Right renal pelvis (tissue), 4 donors: ENCODE measurements around the gene ESRRA. TPM values are rescaled to one million over a fixed set of nuclear protein-coding genes. Genes with fewer than 3 reads are reported as not detected.

Source experiments
- DNase-seq, 4 donors: peaks; one replicate each; pipeline ENCODE4 v3.0.0-alpha.2; 2013; ENCODE audit warnings: low read depth in 4 of 4, low spot score in 3 of 4, missing footprints in 1 of 4
- polyA plus RNA-seq, 4 donors: library from polyadenylated mRNA; unstranded; fragments of 120-200 nt; gene quantifications; one replicate each; pipeline ENCODE4 v1.2.1, GENCODE V29; 2013; ENCODE audit not compliant: insufficient read length in 4 of 4

ESRRA gene
- 10 to 100 TPM; 17.9 to 27.7 (median 18.5) TPM for polyA plus RNA-seq

DNA sequence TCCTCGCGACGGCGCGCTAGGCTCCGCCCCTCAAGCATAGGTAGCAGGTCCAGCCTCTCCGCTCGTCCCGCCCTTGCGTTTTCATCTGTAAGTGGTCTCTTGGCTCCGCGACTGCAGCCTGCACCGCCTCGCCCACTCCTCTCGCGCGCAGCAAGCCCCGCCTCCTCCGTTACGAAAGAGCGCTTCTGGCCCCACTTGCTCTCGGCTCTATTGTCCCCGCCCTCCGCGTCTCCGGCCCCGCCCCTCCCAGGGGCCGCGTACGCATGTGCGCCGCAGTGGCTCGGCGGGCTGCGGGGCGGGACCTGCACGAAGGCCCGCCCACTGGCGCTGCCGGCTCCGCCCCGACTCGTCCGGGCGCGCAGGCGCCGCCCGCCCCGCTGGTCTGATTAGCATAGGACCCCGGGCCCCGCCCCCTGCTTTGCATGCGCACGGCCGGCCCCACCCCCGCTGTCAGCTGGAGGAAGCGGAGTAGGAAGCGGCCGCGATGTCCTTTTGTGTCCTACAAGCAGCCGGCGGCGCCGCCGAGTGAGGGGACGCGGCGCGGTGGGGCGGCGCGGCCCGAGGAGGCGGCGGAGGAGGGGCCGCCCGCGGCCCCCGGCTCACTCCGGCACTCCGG lies at the start of gene ESRRA:
Gene ESRRA (plus strand): TSS at position 450 of the 616 bp plus-strand sequence. CDS start 1,656 bp downstream, outside the sequence.
- peak; percentile 95 to 97 (median 96) for DNase-seq

GRCh38 chr11:64256300-64256699 lies 49.0 kb upstream of the ESRRA start:
- DNase-seq, result no peak

DNA sequence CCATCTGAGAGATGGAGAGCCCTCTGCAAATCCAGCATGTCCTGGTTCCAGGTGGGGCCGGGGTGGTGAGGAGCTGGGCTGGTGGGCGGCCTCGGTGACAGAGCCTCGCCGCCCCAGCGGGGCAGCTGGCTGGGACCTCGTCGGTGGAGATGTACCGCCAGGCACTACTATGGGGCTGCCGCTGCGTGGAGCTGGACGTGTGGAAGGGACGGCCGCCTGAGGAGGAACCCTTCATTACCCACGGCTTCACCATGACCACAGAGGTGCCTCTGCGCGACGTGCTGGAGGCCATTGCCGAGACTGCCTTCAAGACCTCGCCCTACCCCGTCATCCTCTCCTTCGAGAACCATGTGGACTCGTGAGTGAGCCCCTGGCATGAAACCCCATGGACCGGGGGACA lies 47.0 kb upstream of the ESRRA start:
- DNase-seq, result no peak

DNA sequence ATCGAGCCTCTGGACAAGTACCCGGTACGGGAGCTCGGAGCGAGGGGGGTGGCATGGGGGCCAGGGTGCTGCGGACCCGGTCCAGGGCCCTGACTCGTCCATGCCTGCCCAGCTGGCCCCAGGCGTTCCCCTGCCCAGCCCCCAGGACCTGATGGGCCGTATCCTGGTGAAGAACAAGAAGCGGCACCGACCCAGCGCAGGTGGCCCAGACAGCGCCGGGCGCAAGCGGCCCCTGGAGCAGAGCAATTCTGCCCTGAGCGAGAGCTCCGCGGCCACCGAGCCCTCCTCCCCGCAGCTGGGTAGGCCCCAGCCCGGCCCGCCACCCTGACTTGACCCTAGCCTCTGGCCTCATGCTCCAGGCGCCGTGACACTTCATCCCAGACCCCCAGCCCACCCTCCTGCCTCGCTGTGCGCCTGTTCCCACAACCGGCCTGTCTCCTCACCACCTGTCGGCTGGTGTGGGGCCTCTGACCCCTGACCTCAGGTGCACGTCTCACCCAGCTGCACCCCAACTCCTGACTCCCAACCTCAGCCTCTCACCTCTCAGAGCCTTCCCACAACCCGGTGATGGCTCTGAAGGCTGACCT lies 46.3 kb upstream of the ESRRA start:
- DNase-seq, result no peak

- no peak for DNase-seq
Observed at GRCh38 chr11:64259533-64260067, 45.7 kb upstream of the ESRRA start.

- no peak for DNase-seq
Observed at GRCh38 chr11:64260147-64260708, 45.1 kb upstream of the ESRRA start.

GRCh38 chr11:64261556-64262080 lies 43.7 kb upstream of the ESRRA start:
- no peak for DNase-seq

GRCh38 chr11:64262271-64263002 lies 42.9 kb upstream of the ESRRA start:
- DNase-seq, result no peak

- no peak for DNase-seq
Observed at GRCh38 chr11:64263021-64263946, 42.0 kb upstream of the ESRRA start.

DNA sequence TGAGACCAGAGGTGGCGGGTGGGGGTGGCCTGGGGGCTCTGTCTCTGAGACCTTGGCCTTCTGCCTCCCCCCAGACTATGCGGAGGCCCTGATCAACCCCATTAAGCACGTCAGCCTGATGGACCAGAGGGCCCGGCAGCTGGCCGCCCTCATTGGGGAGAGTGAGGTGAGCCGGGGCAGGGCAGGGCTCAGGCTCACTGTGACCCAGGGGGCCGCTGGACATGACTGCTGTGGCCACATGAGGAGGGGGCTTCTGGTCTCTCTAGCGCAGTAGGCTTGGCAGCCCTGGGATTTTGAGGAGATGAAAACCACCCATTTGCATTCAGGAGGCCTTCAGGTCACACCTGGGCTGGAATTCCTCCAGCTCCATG lies 41.4 kb upstream of the ESRRA start:
- DNase-seq, result no peak

DNA sequence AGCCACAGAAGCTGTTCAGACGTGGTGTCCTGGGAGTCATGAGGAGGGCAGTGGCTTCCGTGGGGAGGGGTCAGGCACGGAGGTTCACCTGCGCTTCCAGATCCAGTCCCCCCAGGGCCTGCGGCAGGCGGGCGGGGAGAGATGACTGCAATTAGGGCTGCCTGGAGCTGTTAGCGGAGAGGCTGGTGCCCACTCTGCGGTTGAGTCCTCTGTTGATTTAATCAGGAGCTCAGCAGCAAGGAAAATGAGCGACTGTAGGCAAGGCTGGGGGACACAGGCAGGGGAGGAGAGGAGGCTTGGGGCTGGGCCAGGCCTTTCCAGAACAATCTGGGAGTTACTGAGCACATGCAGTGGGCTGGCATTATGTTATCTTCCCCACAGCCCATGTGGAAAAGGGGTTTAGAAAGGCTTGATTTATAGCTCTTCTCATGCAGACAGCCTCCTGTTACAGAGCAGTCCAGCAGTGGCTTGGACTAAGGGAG lies 40.9 kb upstream of the ESRRA start:
- DNase-seq, result no peak

GRCh38 chr11:64265176-64266160 lies 39.9 kb upstream of the ESRRA start:
- no peak for DNase-seq

DNA sequence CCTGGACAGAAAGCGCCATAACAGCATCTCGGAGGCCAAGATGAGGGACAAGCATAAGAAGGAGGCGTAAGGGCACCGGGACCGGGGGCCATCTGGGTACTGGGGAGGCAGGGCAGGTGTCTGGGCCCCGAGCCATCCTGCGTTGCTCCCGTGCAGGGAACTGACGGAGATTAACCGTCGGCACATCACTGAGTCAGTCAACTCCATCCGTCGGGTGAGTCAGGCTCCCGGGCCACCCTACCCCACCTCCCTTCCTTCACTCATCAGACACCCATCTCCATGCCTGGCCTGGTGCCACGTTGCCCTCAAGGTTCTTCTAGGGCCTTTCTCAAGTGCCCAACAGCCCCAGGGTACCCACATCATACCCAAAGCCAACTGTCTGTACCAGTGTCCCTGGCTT lies 39.0 kb upstream of the ESRRA start:
- no peak for DNase-seq

- no peak for DNase-seq
Observed at GRCh38 chr11:64267207-64267945, 37.9 kb upstream of the ESRRA start.

DNA sequence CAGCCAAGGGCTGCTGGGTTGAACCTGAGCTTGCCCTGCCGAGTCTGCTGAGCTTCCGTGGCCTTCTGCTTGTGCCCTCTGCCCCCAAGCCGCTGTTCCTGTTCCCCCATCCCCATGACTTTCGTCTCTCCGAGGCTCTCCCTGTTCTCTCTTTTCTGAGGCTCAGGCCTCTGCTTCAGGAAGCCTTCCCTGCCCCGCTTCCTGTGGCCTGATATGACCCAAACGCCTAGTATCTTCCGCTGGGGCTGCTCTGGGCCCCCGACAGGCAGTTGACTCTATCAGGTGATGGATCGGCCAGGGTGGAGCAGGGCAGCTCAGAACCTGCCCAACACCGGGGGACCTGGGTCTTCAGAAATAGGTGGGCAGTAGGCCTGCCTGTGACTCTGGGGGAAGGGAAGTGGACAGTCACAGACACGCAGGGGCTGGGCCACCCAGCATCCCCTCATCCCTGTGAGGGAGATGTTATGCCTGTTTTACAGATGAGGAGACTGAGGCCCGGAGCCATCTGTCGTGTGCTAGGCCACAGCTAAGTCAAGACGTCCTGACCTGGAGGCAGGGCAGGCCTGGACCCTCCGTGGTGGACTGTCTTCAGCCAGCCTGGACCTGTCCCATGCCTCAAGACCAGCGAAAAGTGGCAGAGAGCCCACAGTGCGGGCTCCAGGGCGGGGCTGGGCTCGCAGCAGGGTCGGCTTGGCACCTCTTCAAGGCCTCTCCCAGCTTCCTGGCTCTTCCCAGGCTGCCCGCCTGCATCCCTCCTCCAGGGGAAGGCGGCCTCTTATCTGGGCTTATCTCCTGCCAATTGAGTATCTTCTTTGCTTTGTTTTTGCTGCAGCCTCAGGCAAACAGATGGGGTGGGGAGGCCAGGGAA lies 37.1 kb upstream of the ESRRA start:
- no peak for DNase-seq

DNA sequence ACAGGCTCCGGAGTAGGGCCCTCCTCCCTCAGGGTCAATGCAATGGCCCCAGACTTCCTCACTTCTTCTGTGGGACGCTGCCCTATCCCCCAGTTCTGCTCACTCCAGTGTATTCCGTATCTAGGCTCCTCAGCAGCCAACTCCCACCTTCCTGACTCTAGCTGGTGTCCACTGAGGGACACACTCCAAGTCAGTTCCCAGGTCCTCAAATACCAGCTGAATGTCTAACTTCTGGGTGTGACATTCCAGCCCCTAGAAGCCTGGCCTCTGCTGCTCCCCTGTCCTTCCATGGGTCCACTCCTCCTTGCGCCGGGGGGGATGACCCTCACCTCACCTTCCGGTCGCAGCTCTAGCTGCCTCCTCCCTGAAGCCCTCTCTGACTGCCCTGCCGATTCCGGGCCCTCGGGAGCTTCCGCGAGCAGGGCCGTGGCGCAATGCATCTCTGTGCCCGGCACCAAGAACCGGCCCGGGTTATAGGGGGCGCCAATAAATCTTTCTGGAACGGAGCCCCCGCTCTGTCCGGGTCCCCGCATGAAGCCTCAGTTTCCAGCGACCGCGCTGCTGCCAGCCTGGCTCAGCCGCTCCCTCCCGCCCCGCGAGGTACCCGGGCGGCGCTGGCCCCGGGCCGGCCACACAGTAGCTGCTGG lies 36.3 kb upstream of the ESRRA start:
- DNase-seq, result no peak
